GM12878 (cell line): ENCODE measurements around the gene RSPH1. TPM values are rescaled to one million over a fixed set of nuclear protein-coding genes. Genes with fewer than 3 reads are reported as not detected.

Source experiments
- ATAC-seq: fragments of 200-7000 bp; cut with Tn5 transposase; 3 replicates; pipeline ENCODE4 v1.9.1; 2020; ENCODE audit warnings: mild to moderate bottlenecking, moderate library complexity
- BruUV-seq: library from RNA; stranded (reverse); fragments of 400-500 nt; replicated peaks from 2 replicates; lab custom pipeline; 2021; lab: Mats Ljungman, UMichigan
- CTCF ChIA-PET: fragments of 300-600 bp; sonication (Branson Sonifier 250); formaldehyde crosslinking; extraction: SDS; loops from one replicate; lab custom pipeline; 2021; ENCODE audit warnings: inconsistent platforms; lab: Yijun Ruan, JAX
- POLR2A ChIA-PET: fragments of 350-600 bp; formaldehyde crosslinking; extraction: SDS; loops from one replicate; lab custom pipeline; 2021; ENCODE audit warnings: inconsistent platforms; lab: Charles Lee
- RAD21 ChIA-PET: fragments of 300-600 bp; sonication (Branson Sonifier 250); formaldehyde crosslinking; loops from one replicate; lab custom pipeline; 2023; ENCODE audit warnings: antibody characterized with exemption; ENCODE audit not compliant: unreplicated experiment; lab: Charles Lee
- SMC1A ChIA-PET: fragments of 300-600 bp; sonication (Branson Sonifier 250); formaldehyde crosslinking; loops from one replicate; lab custom pipeline; 2023; ENCODE audit not compliant: unreplicated experiment, uncharacterized antibody; lab: Charles Lee
- DNase-seq: peaks from one replicate; pipeline ENCODE4 v3.0.0-alpha.2; 2011; ENCODE audit warnings: low read depth, low spot score
- FAIRE-seq: peaks from 3 replicates; lab custom pipeline; 2011; peaks lifted over from hg19 to GRCh38; lab: Jason Lieb, UNC
- H2AFZ ChIP-seq: 2 replicates; pipeline ENCODE4 v1.6.0; 2011; ENCODE audit warnings: low read depth, low read length, control low read depth; ENCODE audit not compliant: control insufficient read depth
- H3K27ac ChIP-seq: 2 replicates; pipeline ENCODE4 v1.5.1; 2011; ENCODE audit warnings: control low read depth; ENCODE audit not compliant: control insufficient read depth, insufficient read depth
- H3K27me3 ChIP-seq, 2 experiments: replicated peaks in 1 of 2; 2 replicates each; pipeline versions ENCODE4 v1.6.0 to v1.6.1; 2011; ENCODE audit warnings: low read length in 1 of 2; ENCODE audit not compliant: control insufficient read depth in 2 of 2, insufficient read depth in 2 of 2
- H3K36me3 ChIP-seq, 2 experiments: 2 replicates each; pipeline ENCODE4 v1.5.1; 2011; ENCODE audit warnings: low read length in 1 of 2; ENCODE audit not compliant: control insufficient read depth in 2 of 2, insufficient read depth in 2 of 2
- H3K4me1 ChIP-seq: 2 replicates; pipeline ENCODE4 v1.6.1; 2011; ENCODE audit warnings: mild to moderate bottlenecking, low read length, moderate library complexity, mixed read lengths; ENCODE audit not compliant: control insufficient read depth, insufficient read depth
- H3K4me2 ChIP-seq: 2 replicates; pipeline ENCODE4 v1.6.0; 2011; ENCODE audit warnings: control low read depth; ENCODE audit not compliant: control insufficient read depth, insufficient read depth
- H3K4me3 ChIP-seq: fragments of 200-600 bp; sonication (generic); 2 replicates; pipeline ENCODE4 v1.5.1; 2016
- H3K79me2 ChIP-seq: 2 replicates; pipeline ENCODE4 v1.6.0; 2011; ENCODE audit warnings: low read length; ENCODE audit not compliant: control insufficient read depth, insufficient read depth
- H3K9ac ChIP-seq: 2 replicates; pipeline ENCODE4 v1.8.0; 2011; ENCODE audit warnings: low read length, control low read depth, mixed read lengths; ENCODE audit not compliant: control insufficient read depth, insufficient read depth
- H3K9me3 ChIP-seq: replicated peaks from 3 replicates; pipeline ENCODE4 v1.5.1; 2011; ENCODE audit warnings: mild to moderate bottlenecking, low read length; ENCODE audit not compliant: control insufficient read depth, insufficient read depth
- H4K20me1 ChIP-seq: 2 replicates; pipeline ENCODE4 v1.6.0; 2011; ENCODE audit not compliant: control insufficient read depth, insufficient read depth
- ATF2 ChIP-seq: IDR thresholded peaks from 2 replicates; pipeline ENCODE4 v1.6.1; 2012; ENCODE audit warnings: low read length, inconsistent platforms
- BCL11A ChIP-seq: IDR thresholded peaks from 2 replicates; pipeline ENCODE4 v1.6.1; 2011; ENCODE audit warnings: low read depth, low read length
- FOXK2 ChIP-seq: fragments of 450-650 bp; IDR thresholded peaks from 2 replicates; pipeline ENCODE4 v1.6.1; 2017; ENCODE audit warnings: mild to moderate bottlenecking, moderate library complexity
- LARP7 ChIP-seq: fragments of 450-650 bp; IDR thresholded peaks from 2 replicates; pipeline ENCODE4 v1.6.1; 2017; ENCODE audit warnings: mild to moderate bottlenecking
- MYB ChIP-seq: fragments of 150-350 bp; IDR thresholded peaks from 2 replicates; pipeline ENCODE4 v1.6.1; 2014; ENCODE audit warnings: mild to moderate bottlenecking, low read depth, low read length, borderline replicate concordance
- NFXL1 ChIP-seq: fragments of 450-650 bp; IDR thresholded peaks from 2 replicates; pipeline ENCODE4 v1.6.1; 2017; ENCODE audit warnings: antibody characterized with exemption, mild to moderate bottlenecking, borderline replicate concordance
- NKRF ChIP-seq: fragments of 450-650 bp; conservative IDR thresholded peaks from 2 replicates; pipeline ENCODE4 v1.6.1; 2017; ENCODE audit warnings: mild to moderate bottlenecking, moderate library complexity
- NR2C1 ChIP-seq: fragments of 450-650 bp; IDR thresholded peaks from 2 replicates; pipeline ENCODE4 v1.6.1; 2017; ENCODE audit warnings: antibody characterized with exemption, mild to moderate bottlenecking, moderate library complexity
- PAX8 ChIP-seq: fragments of 450-650 bp; IDR thresholded peaks from 2 replicates; pipeline ENCODE4 v1.6.1; 2017; ENCODE audit warnings: mild to moderate bottlenecking, moderate library complexity
- REST ChIP-seq: IDR thresholded peaks from 2 replicates; pipeline ENCODE4 v1.6.1; 2012; ENCODE audit warnings: mild to moderate bottlenecking, low read depth, low read length
- SP1 ChIP-seq: IDR thresholded peaks from one replicate; pipeline ENCODE4 v1.6.1; 2011; ENCODE audit warnings: low read depth, low read length
- YBX1 ChIP-seq: fragments of 450-650 bp; IDR thresholded peaks from 2 replicates; pipeline ENCODE4 v1.6.1; 2016; ENCODE audit warnings: antibody characterized with exemption
- ZBTB4 ChIP-seq: fragments of 450-650 bp; formaldehyde crosslinking; IDR thresholded peaks from 2 replicates; pipeline ENCODE4 v1.4.0; 2022; ENCODE audit warnings: mild to moderate bottlenecking, moderate library complexity
- ZNF217 ChIP-seq: fragments of 450-650 bp; IDR thresholded peaks from 2 replicates; pipeline ENCODE4 v1.6.1; 2017; ENCODE audit warnings: antibody characterized with exemption, mild to moderate bottlenecking
- WGBS: methylation state at CpG from one replicate; pipeline ENCODE4 v1.1.6; 2016; ENCODE audit warnings: low lambda C conversion rate; ENCODE audit not compliant: insufficient replicate concordance, insufficient coverage; ENCODE audit errors: missing lambda C conversion rate; 5-methylcytosine and 5-hydroxymethylcytosine counted together
- in situ Hi-C: fragments of 300-500 bp; cut with MboI; formaldehyde crosslinking; loops from 9 replicates; pipeline ENCODE4 v1.14.3; 2018; ENCODE audit warnings: mixed read lengths
- intact Hi-C: fragments of 100-400 bp; cut with micrococcal nuclease; formaldehyde crosslinking; loops from one replicate; pipeline ENCODE4 v1.14.2; 2022; ENCODE audit not compliant: unreplicated experiment
- polyA plus RNA-seq, 11 experiments: library from polyadenylated mRNA; depleted of rRNA in 4 of 11; unstranded in 6 of 11; stranded (reverse) in 5 of 11; fragments of >200 nt; fragmentation: Nextera tagmentation in 4 of 11; fragmentation: Illumina TruSeq in 1 of 11; extraction: Ambion mirVana in 4 of 11; extraction: Trizol in 1 of 11; gene quantifications; 1 replicate in 1 of 11; 2 replicates in 10 of 11; pipeline versions ENCODE4 v1.2.1 to v1.2.3, GENCODE V29; 2011 to 2016; ENCODE audit warnings: inconsistent platforms in 2 of 11, missing spikeins in 2 of 11, low read depth in 1 of 11
- total RNA-seq, 4 experiments: library from RNA; depleted of rRNA in 3 of 4; stranded (reverse); fragments of >200 nt in 3 of 4; fragmentation: Illumina TruSeq in 1 of 4; extraction: Trizol in 1 of 4; gene quantifications; 2 replicates each; pipeline versions ENCODE4 v1.2.1 to v1.2.3, GENCODE V29; 2013 to 2021

The RSPH1 gene
- total and polyA plus RNA-seq, 10 of the 15 experiments (the other 5 are each of a cell fraction or from before 2014, with no cell fraction given), result 0.11 to 1.4 (median 0.38) TPM

GRCh38 chr21:42536601-42537000, 40.6 kb upstream of the RSPH1 start:
- peak overlapping the region; percentile 76; the same call in 1 of the 2 replicates for H3K27ac ChIP-seq
- RAD21 ChIA-PET, result interaction anchor here (0.7 to 6.6 kb wide), 44 partner anchors 11 to 391 kb away, joined by 3 to 146 read pairs (median 8); partner anchors contain the start of genes RSPH1 and SLC37A1
- H3K9ac ChIP-seq, result no peak overlapping the region
- TF ChIP-seq BCL11A (no peak), SP1 (no peak), PAX8 (no peak), NR2C1 (no peak), NKRF (no peak), ZBTB4 (CRISPR knock-in tag) (no peak), NFXL1 (no peak), LARP7 (no peak), FOXK2 (no peak), YBX1 (no peak), ZNF217 (no peak), REST (no peak), ATF2 (no peak), MYB (no peak)

More at GRCh38 chr21:42536601-42537000, 40.6 kb upstream of the RSPH1 start:
- CTCF ChIA-PET, result interaction anchor here (0.9 to 7.6 kb wide), 45 partner anchors 11 to 1185 kb away, joined by 3 to 168 read pairs (median 5); partner anchors contain the start of gene SLC37A1
- no peak overlapping the region for H2AFZ ChIP-seq
- no peaks in the 10 kb centered on the region for H3K27me3 ChIP-seq
- no peak overlapping the region for H3K4me2 ChIP-seq
- DNase-seq (no peak), FAIRE-seq (no peak), ATAC-seq (no peak)
- H3K9me3 ChIP-seq, result no peaks in the 10 kb centered on the region
- H3K36me3 ChIP-seq, result peaks cover 16 to 18% of the 10 kb centered on the region in 2 experiments
- SMC1A ChIA-PET, result interaction anchor here (0.6 to 9.1 kb wide), 45 partner anchors 12 to 720 kb away, joined by 3 to 268 read pairs (median 6); partner anchors contain the start of genes RSPH1 and SLC37A1
- WGBS, result 75% methylated on average over 8 of the region's 8 CpGs
- in situ Hi-C loops, result loop anchor here (5.0 kb wide), 3 partner anchors 229 to 389 kb away; no protein-coding TSS in a partner anchor
- POLR2A ChIA-PET, result interaction anchor here (0.7 to 6.0 kb wide), 16 partner anchors 11 to 384 kb away, joined by 3 to 71 read pairs (median 5); partner anchors contain the start of gene SLC37A1
- peaks cover 57% of the 10 kb centered on the region for H3K4me1 ChIP-seq
- no TSS peak for BruUV-seq
- H3K4me3 ChIP-seq, result no peak overlapping the region
- peaks cover 19% of the 10 kb centered on the region for H3K79me2 ChIP-seq
- intact Hi-C loops, result loop anchor here (2.0 to 5.0 kb wide), 2 partner anchors 299 to 392 kb away; no protein-coding TSS in a partner anchor
- no peaks in the 10 kb centered on the region for H4K20me1 ChIP-seq
